Measurements from ENCODE around the gene DOCK1. TPM values are rescaled to one million over a fixed set of nuclear protein-coding genes. Genes with fewer than 3 reads are reported as not detected.

Gene DOCK1
- total RNA-seq, 1 experiment from 2014 or later: 82.2 TPM

GRCh38 chr10:127423218-127423915, 518.1 kb downstream of the DOCK1 start:
- no peak overlapping the region for H3K4me3 ChIP-seq (ENCODE audit: low read depth, low read length)
- no peaks in the 10 kb centered on the region for H3K9me3 ChIP-seq
- ChIA-PET CTCF (no interaction called here), POLR2A (no interaction called here)
- peaks cover 1% of the 10 kb centered on the region for H3K36me3 ChIP-seq (ENCODE audit: control insufficient read depth, insufficient read depth, low read length)
- intact Hi-C loops (cut with micrococcal nuclease; ENCODE audit: unreplicated experiment): no loop called here
- BruUV-seq (replicated peaks): no TSS peak
- Mint-ChIP-seq H3K9me3 (ENCODE audit: unreplicated experiment) (no peaks in the 10 kb centered on the region), H3K4me3 (ENCODE audit: unreplicated experiment) (no peak overlapping the region), H3K27ac (ENCODE audit: unreplicated experiment) (no peak overlapping the region), H3K27me3 (ENCODE audit: insufficient read depth, unreplicated experiment) (no peaks in the 10 kb centered on the region), H3K36me3 (ENCODE audit: insufficient read depth, unreplicated experiment) (peaks cover 8% of the 10 kb centered on the region), H3K4me1 (ENCODE audit: low read depth, unreplicated experiment) (no peaks in the 10 kb centered on the region)
- DNase-seq: no peak
- no peaks in the 10 kb centered on the region for H3K4me1 ChIP-seq
- TF ChIP-seq, protein P1, sequence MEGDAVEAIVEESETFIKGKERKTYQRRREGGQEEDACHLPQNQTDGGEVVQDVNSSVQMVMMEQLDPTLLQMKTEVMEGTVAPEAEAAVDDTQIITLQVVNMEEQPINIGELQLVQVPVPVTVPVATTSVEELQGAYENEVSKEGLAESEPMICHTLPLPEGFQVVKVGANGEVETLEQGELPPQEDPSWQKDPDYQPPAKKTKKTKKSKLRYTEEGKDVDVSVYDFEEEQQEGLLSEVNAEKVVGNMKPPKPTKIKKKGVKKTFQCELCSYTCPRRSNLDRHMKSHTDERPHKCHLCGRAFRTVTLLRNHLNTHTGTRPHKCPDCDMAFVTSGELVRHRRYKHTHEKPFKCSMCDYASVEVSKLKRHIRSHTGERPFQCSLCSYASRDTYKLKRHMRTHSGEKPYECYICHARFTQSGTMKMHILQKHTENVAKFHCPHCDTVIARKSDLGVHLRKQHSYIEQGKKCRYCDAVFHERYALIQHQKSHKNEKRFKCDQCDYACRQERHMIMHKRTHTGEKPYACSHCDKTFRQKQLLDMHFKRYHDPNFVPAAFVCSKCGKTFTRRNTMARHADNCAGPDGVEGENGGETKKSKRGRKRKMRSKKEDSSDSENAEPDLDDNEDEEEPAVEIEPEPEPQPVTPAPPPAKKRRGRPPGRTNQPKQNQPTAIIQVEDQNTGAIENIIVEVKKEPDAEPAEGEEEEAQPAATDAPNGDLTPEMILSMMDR (IDR thresholded peaks at IDR 0.05; ENCODE audit: insufficient read depth in 1 of 2, low read depth in 1 of 2, low read length in 1 of 2, severe bottlenecking in 1 of 2, unreplicated experiment in 1 of 2): no peak
- H3K27me3 ChIP-seq (replicated peaks; ENCODE audit: control insufficient read depth, insufficient read depth, low read length): no peaks in the 10 kb centered on the region

DNA sequence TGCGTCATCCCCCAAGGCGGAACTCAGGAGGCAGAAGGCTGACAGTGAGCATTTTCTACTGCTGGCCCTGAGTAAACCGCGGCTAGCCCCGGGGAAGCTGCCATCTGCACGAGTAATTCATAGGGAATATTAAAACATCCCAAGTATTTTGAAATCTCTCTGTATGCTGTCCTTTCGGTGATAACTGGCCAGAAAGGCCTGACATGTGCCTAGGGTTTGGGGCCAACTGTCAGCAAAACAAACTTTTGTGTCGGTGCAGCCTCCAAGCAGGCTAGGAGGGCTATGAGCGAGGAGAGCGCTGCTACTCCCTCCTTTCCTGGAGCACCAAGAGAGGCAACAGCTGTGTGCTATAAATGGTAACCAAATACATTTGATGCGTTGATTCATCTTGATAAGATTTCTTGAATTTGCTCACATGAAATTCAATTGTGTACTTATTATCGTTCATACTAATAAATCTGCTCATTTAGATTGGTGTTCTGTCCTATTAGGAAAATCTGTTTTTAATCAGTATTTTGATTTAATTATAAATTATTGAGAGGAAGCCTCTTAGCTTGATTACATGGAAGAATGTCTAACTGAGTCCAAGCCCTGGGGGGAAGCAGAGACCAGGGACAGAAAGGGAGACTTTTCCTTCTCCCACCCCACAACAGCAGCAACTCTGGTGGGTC, 519.5 kb downstream of the DOCK1 start:
- TF ChIP-seq, protein P1 (IDR thresholded peaks at IDR 0.05; ENCODE audit: insufficient read depth in 1 of 2, low read depth in 1 of 2, low read length in 1 of 2, severe bottlenecking in 1 of 2, unreplicated experiment in 1 of 2): no peak
- Mint-ChIP-seq H3K9me3 (ENCODE audit: unreplicated experiment) (no peaks in the 10 kb centered on the region), H3K4me1 (ENCODE audit: low read depth, unreplicated experiment) (no peaks in the 10 kb centered on the region), H3K27ac (ENCODE audit: unreplicated experiment) (no peak overlapping the region), H3K36me3 (ENCODE audit: insufficient read depth, unreplicated experiment) (peaks cover 7% of the 10 kb centered on the region), H3K4me3 (ENCODE audit: unreplicated experiment) (no peak overlapping the region), H3K27me3 (ENCODE audit: insufficient read depth, unreplicated experiment) (no peaks in the 10 kb centered on the region)
- intact Hi-C loops (cut with micrococcal nuclease; ENCODE audit: unreplicated experiment): no loop called here
- no peaks in the 10 kb centered on the region for H3K4me1 ChIP-seq
- no peaks in the 10 kb centered on the region for H3K9me3 ChIP-seq
- CTCF ChIA-PET: no interaction called here
- H3K36me3 ChIP-seq (ENCODE audit: control insufficient read depth, insufficient read depth, low read length): peaks cover 1% of the 10 kb centered on the region; the same call in 1 of the 2 replicates
- no TSS peak for BruUV-seq (replicated peaks)
- H3K27me3 ChIP-seq (replicated peaks; ENCODE audit: control insufficient read depth, insufficient read depth, low read length): no peaks in the 10 kb centered on the region
- POLR2A ChIA-PET: no interaction called here
- no peak overlapping the region for H3K4me3 ChIP-seq (ENCODE audit: low read depth, low read length)
- DNase-seq: no peak

GRCh38 chr10:127426746-127427145, 521.5 kb downstream of the DOCK1 start:
- H3K27ac Mint-ChIP-seq (ENCODE audit: unreplicated experiment): no peak overlapping the region
- ChIA-PET CTCF (no interaction called here), POLR2A (no interaction called here)
- no peaks in the 10 kb centered on the region for H3K9me3 Mint-ChIP-seq (ENCODE audit: unreplicated experiment)
- no peaks in the 10 kb centered on the region for H3K4me1 Mint-ChIP-seq (ENCODE audit: low read depth, unreplicated experiment)
- BruUV-seq (replicated peaks): no TSS peak
- no peaks in the 10 kb centered on the region for H3K4me1 ChIP-seq
- peaks cover 7% of the 10 kb centered on the region for H3K36me3 Mint-ChIP-seq (ENCODE audit: insufficient read depth, unreplicated experiment)
- no peak for DNase-seq
- peaks cover 3% of the 10 kb centered on the region; the same call in 1 of the 2 replicates for H3K36me3 ChIP-seq (ENCODE audit: control insufficient read depth, insufficient read depth, low read length)
- TF ChIP-seq, protein P1 (IDR thresholded peaks at IDR 0.05; ENCODE audit: insufficient read depth in 1 of 2, low read depth in 1 of 2, low read length in 1 of 2, severe bottlenecking in 1 of 2, unreplicated experiment in 1 of 2): no peak
- H3K9me3 ChIP-seq: no peaks in the 10 kb centered on the region
- intact Hi-C loops (cut with micrococcal nuclease; ENCODE audit: unreplicated experiment): no loop called here
- H3K4me3 Mint-ChIP-seq (ENCODE audit: unreplicated experiment): no peak overlapping the region
- no peaks in the 10 kb centered on the region for H3K27me3 Mint-ChIP-seq (ENCODE audit: insufficient read depth, unreplicated experiment)
- no peak overlapping the region for H3K4me3 ChIP-seq (ENCODE audit: low read depth, low read length)
- H3K27me3 ChIP-seq (replicated peaks; ENCODE audit: control insufficient read depth, insufficient read depth, low read length): no peaks in the 10 kb centered on the region
